GM19397 (cell line): Measurements from ENCODE around the gene ZMYM3.

Source experiments
- ATAC-seq: cut with Tn5 transposase; IDR thresholded peaks from one replicate; pipeline ENCODE4 v1.9.1; 2021; ENCODE audit warnings: mild to moderate bottlenecking, moderate library complexity; ENCODE audit not compliant: unreplicated experiment

ZMYM3 gene

DNA sequence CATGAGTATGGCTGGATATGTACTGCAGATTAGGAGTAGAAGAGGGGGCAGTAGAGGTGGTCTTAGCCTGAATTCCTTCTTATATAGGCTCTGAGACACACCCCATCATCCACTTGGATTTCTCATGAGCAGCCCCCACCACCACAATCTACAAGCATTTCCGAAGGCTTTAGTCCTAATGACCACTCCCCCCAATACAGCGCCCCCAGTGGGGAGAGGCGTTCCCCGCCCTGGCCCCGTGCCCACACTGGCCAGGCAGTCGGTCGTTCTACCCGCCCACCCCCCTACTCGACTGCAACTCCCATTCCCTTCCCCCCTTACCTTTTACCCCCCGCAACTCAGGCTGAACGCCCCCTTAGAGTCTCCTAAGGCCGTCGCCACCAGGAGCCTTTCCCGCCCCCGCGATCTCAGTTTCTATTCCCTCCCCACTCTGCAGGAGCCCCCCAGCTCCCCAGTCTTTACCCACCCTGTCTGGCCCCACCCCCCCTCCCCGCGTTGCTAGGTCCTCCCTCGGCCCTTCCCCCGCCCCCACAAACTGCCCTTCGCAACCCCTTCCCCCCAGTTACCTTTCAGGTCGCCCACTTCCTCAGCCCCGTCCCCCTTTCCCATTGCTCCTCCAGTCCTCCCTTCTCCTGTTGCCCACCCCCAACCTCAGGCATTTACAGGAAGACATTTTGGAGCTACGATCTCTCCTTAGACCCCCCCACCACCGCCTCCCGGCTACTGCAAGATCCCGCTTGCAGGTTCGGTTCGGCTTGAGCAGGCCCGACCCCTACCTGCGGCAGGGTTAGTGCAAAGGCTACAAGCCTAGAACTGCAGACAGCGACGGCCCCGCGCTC lies 468 bp downstream of the ZMYM3 start:
- no peak for ATAC-seq

DNA sequence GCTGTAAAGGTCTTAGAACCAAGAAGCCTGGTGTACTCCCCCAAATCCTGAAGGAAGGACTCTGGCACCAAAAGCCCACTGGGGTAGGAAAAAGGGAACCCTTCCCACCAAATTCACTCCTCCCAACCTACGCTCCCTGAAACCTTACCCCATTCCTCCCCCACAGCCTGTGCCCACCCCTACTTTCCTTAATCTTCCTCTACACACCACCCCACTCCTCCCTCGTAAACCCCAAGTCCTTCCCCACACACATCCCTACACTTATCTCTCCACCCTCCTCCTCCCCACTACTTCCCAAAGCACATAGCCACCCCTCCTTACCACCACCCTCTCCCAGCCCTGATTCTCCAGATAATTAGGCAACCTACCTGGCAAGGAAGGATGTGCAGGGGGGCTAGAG lies 1.7 kb downstream of the ZMYM3 start:
- no peak for ATAC-seq

DNA sequence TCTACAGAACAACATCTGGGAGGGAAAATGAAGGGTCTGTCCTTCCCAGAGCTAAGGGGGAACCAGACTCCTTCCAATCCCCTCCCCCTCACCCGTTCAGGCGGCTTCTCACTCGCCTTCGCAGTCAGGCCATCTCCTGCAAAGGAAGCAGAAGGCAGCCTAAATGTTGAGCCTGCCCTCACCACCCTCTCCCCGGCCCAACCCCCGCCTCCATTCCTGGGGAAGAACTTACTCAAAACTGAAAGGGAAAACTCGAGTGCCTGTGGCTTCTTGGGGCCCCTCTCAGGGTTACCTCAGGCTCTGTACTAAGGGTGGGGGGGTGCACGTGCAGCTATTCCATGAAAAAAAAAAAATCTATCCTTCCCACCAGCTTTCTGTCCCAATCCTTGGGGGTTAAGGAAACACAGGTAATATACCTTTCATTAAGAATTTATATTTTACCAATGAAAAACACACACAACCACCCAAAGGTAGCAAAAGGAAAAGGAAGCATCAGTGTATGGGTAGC lies 2.4 kb downstream of the ZMYM3 start:
- no peak for ATAC-seq

DNA sequence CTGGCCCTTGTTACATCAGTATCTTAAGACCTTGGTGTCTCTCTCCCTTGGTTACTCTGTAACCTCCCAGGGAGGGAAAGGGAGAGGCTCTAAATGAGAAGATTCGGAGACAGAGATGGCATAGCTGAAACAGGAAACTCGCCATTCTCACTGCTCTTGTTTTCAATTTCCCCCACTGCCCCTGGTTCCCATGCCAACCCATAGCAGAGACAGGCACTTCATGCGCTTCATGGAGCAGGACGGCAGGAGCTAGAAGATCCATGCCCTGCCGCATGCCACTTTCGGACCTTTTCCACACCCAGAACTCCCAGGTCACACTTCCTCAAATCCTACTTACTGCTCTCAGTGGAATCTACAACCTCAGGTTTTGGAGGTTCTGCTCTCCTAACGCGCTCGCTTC lies 3.1 kb downstream of the ZMYM3 start:
- ATAC-seq = no peak

DNA sequence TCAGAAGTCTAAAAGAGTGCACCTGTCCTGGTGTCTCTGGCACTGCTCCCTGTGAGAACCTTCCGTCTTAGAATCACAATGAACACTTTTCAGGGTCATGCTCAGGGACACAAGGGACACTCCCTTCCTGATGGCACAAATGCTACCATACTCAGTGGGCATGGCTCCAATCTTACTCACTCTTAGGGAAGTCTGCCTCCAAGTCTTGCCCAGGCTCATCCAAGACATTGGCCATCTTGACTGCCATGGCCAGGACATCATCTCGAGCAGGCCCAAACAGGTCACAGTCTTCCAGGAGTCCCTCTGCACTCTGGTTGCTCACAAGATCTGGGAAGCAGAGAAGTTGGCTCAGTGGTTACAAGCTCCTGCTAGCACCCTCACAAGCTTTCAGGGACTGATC lies 8.8 kb downstream of the ZMYM3 start:
- no peak for ATAC-seq

DNA sequence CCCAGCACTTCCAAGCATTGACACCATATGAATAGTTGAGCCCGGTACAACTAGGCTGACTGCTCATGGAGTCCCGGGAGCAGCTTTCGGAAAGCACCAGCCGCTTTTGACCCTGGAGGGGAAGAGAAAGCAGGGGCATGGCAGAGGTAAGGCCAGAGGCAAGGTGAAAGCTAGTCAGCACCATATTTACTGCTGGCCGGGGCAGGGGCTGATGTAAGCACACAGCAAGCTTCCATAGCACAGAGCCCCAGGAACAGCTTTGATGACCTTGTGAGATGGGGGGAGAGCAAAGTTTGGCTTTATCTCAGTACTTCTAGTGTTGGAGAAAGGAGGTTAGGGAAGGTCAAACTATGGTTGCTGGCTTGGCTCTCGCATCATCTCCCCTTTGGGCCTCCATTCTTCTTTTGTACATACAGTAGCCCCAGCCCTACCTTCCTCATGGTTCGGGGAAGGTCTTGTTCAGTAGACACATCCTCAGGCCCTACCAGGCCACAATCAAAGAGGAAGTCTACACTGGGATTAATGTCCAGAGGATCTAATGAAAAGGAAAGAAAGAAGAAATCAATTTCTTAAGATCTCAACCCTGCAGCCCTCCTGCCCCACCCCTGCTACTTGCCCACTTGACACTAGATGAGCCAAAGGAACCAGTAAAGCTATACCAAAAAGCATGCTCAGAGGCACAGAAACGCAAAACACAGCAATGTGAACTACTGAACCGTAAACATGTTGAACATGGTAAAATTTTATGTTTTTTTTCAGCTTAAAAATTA lies 9.4 kb downstream of the ZMYM3 start:
- no peak for ATAC-seq

DNA sequence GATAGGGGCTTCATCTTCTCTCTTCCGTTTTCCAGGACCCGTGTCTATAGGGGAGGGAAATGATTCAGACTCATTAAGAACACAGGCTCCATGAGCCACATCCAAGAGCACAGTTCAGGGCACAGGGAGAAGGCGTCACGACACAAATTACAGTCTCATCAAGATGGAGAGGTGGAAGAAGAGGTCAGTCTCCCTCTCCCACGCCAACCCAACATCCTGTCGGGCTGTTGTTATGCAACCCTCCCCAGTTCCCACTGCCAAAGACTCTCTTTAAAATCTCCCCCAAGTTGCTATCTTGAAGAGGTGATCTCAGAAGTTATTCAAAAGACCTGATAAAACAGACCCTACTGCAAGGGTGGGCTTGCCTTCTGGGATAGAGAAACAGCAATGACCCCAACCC lies 12.6 kb downstream of the ZMYM3 start:
- no peak for ATAC-seq

DNA sequence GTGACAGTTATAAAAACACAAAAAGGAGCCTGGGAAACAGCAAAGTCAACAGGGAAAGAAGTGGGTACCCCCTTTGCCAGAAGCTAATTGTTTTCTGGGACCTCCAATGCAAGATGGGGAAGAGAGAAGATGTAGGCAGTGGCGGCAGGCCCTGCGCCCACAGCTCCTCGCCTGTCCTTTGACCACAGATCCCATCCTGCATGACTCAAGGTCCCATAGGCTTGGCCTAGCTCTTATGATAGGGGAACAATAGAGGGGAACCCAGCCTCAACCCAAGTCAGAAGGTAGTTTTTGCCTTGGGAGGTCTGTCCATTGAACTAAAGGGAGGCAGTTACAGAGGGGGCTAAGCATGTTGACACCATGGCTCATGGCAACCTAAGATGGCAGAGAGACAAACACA lies 14.2 kb downstream of the ZMYM3 start:
- ATAC-seq = no peak

DNA sequence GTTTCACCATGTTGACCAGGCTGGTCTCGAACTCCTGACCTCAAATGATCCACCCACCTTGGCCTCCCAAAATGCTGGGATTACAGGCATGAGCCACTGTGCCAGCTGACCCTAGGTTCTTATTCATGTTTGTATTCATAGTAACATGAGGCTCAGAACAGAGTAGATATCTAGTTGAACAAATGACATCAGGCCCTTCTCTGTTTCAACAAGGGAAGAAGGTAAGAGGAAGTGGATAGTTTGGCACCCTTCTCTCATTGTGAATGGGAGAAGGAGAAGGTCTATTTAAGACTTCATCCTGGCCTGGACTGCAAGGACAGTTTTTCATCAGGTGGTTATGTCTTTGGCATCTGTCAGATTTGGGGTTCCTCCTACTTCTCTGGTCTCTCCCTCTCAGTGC lies 17.1 kb downstream of the ZMYM3 start:
- no peak for ATAC-seq

DNA sequence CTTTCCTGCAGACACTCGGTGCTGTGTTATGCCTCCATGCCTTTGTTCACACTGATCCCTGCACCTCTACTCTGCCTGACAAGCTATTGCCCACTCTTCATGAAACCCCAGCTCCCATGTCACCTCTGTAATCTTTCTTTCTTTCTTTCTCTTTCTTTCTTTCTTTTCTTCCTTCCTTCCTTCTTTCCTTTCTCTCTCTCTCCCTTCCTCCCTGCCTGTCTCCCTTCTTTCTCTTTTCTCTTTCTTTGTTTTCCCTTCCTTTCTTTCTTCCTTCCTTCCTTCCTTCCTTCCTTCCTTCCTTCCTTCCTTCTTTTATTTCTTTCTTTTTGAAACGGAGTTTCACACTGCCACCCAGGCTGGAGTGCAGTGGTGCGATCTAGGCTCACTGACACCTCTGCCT lies 18.5 kb downstream of the ZMYM3 start:
- ATAC-seq = no peak

DNA sequence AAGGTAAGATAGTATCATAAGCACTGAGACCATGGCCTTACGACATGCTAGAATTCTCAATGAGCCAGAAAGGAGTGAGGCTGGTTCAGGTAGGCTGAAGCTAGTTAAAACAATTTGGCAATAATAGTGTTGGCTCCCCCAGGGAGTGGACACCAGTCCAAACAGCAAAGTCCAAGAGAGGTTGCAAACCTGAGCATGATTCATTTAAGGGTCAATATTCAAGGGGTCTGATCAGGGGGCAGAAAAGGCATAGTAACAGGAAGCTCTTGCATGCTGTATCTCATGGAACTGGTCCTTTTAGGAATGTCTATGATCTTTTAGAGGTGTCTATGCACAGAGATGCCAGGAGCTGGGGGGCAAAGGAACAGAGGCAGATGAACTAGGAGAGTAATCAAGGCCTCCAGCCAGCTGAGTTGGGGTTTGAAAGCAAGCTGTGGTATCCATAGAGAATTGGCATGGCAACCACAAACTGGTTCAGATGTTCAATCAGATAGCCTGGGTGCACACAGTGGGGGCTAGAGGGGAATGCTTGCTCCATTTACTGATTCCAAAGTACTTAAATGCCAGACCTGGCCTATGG lies 25.8 kb downstream of the ZMYM3 start:
- ATAC-seq = no peak

DNA sequence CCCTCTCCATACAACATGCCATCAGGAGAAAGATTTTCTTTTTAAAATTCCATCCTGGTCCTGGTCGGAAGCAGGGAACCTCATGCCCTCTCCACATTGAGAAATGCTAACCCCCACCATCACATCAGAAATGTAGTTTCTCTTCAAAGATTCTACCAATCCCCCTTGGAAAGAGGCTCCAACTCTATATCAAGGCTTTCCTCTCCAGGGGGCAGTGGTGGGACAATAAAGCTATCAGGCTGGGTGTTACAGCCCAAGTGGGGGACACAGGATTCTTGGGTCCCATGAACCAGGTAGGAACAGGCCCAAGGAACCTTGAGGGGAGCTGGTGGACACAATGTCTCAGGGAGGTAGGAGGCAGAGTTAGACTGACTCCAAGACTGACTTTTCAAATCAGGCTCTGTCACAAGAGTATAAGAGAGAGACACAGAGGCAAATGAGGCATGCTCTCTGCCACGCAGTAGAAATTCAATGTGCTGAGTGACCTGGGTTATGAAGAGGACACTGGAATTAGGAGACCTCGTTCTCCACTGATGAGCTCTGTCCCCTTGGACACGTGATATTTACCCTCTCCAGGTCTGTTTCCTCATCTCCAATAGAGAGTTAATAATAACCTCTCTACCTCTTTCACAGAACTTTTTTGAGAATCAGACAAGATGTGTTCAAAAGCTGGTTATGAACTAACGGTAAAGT lies 26.4 kb downstream of the ZMYM3 start:
- no peak for ATAC-seq

DNA sequence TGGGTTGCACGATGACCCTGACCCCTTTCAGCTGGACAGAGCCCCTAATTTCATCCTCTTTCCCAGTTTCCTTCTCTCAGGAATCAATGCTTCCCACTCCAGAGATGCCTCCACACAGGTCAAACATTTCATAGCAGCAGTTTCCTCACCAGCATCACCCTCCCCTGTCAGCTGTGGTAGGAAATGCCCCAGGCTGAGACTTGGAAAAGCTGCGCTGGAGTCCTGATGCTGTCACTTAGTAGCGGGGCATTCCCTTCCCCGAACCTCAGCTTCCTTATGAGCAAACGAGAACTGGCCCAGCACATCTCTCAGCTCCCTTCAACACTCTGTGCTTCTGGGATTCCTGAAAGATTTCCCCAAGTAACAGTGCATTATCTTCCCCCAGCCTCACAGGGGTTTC lies 28.3 kb downstream of the ZMYM3 start:
- no peak for ATAC-seq

DNA sequence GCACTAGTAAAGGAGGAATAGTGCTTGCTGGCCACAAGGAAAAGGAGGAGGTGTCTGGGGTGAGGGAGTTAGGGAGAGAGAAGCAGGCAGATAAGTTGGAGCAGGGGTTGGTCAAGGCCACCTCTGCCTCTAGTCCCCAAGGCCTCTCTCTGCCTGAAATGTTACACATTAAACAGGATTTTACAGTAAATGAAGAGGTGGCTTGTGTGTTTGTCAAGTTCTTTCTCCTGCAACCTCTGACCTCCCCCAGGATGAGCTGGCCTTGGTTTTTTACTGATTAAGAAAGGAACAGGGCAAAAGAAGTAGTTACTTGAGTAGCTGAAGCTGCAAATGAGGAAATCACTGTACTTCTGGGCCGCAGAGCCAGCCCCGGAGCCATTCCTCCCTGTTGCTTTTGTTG lies 28.9 kb downstream of the ZMYM3 start:
- no peak for ATAC-seq

DNA sequence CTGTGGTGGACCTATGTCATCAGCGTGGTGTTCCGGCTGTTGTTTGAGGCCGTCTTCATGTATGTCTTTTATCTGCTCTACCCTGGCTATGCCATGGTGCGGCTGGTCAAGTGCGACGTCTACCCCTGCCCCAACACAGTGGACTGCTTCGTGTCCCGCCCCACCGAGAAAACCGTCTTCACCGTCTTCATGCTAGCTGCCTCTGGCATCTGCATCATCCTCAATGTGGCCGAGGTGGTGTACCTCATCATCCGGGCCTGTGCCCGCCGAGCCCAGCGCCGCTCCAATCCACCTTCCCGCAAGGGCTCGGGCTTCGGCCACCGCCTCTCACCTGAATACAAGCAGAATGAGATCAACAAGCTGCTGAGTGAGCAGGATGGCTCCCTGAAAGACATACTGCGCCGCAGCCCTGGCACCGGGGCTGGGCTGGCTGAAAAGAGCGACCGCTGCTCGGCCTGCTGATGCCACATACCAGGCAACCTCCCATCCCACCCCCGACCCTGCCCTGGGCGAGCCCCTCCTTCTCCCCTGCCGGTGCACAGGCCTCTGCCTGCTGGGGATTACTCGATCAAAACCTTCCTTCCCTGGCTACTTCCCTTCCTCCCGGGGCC lies 29.7 kb downstream of the ZMYM3 start:
- ATAC-seq = no peak

DNA sequence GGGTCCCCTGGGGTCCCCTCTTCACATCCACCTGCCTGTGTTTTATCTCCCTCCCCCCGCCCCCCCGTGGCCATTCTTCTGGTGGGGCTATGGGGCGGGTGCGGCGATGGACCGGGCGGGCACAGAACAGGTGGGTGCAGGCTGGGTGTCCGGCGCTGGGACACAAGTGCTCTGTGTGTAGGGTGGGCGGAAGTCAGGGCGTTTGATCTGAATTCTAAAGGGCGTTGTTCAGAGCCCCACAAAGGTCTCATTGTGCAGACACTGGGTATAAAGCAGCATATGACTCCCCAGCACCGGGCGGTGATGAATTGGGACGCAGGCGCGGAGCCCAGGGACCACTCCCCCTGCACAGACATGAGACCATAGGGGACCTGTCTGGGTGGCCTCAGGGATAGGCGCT lies 31.0 kb downstream of the ZMYM3 start, which contains the start of gene GJB1:
TSS of gene GJB1 (plus strand) at position 296 of the 400 bp plus-strand sequence. CDS start 484 bp downstream, outside the sequence.
- ATAC-seq = no peak

DNA sequence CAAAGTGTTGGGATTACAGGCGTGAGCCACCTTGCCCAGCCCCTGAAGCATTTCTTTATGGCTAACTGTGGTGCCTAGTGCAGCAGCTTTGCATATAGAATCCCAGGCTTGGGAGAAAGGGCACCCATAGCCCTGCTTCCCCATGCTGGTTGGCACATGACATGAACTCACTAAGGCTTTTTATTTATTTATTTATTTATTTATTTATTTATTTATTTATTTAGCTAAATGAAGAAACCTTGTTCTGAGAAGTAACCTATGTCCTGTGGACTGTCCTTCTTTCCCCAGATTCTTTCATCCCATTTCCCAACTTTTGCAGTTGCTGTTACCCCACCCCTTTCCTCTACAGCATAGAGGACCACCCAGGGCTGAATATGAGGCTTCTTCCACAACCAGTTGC lies 32.8 kb downstream of the ZMYM3 start:
- ATAC-seq = no peak

DNA sequence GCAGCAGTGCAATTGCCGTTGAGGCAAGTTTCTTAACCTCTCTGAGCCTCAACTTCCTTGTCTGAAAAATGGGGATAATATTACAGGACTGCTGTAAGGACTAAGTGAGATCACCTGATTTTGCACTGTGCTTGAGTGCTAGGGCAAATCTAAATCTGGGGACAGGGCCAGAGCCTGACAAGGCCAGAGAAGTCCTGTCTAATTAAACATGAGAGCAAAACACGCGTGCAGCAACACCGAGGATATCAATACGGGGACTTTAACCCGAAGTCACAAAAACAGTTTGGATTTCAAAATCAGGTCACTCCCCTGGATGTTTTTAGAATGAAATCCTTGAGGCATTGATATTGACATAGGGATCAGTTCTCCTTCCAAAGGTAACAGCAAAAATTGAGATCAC lies 36.6 kb downstream of the ZMYM3 start:
- ATAC-seq = no peak

DNA sequence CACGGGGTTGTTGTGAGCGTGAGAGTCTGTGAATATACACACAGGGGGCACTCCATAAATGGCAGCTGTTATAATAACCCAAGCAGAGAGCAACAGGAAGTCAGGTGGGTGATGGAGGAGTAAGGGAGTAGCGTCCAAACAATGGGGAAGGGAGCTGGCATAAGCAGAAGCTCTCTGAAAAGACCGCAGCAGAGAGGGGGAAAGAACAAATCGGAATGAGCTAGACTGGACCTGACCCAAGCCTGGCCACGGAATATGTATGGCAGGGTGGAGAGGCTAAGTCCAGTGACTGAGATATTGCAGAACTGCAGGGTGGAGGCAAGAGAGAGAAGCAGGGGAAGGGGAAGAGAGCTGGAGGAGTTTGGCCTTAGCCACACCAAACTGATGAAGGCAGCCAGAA lies 37.5 kb downstream of the ZMYM3 start:
- ATAC-seq = no peak

DNA sequence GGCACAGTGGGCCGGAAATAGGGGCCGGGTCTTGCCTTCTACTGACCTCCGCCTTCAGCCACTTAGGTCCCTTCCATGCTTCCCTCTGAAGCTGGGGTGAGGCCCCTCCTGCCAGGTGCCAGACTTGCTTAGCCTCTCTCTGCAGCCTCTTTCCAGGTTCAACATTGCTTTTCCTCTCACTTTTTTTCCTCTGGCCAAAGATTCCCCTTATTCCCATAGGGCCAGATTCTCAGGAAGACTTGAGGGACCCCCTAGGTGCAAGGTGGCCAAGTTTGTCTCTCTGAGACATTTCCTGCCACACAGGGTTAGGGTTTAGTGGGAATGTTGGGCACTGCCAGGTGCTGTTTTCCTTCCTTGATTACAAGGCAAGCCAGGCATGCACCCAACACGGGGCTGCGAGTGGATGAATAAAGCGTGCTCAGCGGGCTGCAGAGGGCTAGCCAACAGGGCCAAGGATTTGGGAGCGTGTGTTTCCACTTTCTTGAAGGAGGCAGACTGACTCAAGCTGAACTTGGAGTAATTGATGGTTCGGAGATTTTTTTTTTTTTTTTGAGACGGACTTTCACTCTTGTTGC lies 38.5 kb downstream of the ZMYM3 start:
- no peak for ATAC-seq
